GM19025 (cell line): ENCODE results near the gene LHFPL2.
A peak's percentile ranks its signal among the peaks of the same experiment; 100 is the strongest.

ENCODE experiments used
- ATAC-seq: cut with Tn5 transposase; IDR thresholded peaks from one replicate; pipeline ENCODE4 v1.9.1; 2021; ENCODE audit warnings: mild to moderate bottlenecking, low read depth, moderate library complexity; ENCODE audit not compliant: unreplicated experiment

LHFPL2 gene

DNA sequence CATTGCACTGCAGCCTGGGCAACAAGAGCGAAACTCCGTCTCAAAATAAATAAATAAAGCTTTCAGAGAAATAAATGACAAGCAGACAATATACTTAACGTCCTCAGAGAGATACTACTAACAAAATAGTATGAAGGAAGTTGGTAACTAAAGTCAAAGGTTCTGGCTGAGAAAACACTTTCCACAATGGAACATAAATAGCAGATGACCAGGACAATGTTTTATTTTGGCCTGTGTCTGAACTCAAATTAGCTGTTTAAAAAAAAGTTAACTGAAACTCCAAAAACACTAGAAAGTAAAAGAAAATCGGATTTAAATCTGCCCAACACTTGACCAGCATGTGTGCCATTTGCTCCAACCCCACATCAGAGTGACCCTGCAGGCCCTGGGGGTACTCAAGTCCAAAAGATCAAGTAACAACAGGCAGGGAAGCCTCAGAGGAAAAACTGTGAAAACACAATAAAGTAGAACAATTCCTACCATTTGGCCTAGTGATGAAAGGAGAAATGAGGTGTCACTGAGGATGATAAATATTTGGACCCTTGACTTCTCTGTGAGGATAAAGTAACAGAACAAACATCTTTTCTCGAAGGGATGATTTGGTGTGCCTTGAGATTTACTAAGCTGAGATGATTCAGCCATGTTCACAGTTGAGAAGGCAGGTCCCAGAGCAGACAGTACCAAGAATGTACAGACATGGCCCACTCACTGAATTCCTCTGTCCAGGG is 47.7 kb downstream of the LHFPL2 start:
- ATAC-seq, result no peak

DNA sequence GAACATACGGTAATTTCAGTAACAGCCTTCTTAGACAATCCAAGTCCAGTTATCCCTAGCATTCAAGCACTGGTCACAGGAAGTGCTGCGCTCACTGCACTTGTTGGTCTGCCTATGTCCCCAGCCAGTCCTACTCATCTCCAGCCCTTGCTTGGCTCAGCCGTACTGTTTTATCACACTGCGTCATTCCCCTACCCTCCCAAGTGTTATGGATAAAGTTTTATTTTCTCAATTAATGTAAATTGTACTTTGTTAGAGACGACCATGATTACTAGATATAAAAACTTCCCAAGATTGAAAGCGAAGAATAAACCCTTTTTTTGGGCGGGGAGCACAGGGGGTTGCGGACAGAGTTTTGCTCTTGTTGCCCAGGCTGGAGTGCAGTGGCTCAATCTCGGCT is 49.6 kb downstream of the LHFPL2 start:
- ATAC-seq, result no peak

DNA sequence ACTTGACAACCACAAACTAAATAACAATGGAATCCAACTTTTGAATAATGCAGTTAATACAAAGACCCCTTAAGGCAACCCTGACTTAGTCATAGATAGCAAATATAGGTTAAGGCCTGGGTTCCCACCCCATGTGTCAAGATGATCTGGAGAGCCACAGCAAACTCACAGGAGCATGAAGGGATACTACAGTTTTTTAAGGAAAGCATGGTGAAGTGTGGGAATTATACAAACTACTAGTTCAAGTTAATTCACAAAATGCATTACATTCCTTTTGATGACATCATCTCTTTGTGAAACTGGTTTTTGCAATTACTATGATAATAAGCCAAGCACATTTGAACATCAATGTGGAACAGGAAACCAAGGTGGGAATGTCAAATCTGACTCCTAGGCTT is 50.6 kb downstream of the LHFPL2 start:
- no peak for ATAC-seq

DNA sequence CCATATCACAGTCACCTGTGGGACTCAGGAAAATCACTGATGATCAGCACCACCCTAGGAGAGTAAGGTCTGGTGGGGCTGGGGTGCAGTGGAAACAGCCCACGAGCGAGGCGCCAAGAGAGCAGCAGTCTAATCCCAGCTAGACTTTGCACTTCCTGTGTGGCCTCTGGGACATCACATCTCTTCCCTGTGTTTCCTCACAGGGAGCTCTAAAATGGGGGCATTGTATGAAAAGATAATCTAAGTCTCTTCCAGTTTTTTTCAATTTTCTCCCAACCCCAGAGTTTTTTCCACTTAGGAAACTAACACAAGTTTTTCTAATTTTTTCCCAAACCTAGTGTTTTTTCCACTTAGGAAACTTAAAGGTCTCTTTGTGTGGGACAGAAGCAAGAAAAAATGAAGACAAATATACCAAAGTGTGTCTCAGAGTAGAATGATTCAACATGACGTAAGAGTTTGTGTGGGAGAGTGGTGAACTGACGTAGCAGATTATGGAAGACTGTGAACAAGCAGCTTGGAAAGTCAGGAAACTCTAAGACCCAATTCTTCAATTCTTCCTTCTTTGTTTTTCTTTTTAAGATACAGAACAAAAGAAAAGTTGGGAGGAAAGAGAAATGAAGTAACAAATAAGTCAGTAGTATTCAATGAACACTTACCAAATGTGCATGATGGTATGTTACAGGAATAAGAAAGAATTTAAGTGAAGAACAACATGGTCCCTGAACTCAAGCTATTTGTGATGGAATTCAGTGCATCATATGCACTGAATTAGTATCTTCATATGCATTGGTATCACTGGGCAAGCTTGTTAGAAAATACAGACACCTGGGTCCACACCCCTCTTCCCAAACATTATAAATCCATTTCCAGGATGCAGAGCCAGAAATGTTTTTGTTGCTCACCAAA is 51.3 kb downstream of the LHFPL2 start:
- ATAC-seq, result no peak

DNA sequence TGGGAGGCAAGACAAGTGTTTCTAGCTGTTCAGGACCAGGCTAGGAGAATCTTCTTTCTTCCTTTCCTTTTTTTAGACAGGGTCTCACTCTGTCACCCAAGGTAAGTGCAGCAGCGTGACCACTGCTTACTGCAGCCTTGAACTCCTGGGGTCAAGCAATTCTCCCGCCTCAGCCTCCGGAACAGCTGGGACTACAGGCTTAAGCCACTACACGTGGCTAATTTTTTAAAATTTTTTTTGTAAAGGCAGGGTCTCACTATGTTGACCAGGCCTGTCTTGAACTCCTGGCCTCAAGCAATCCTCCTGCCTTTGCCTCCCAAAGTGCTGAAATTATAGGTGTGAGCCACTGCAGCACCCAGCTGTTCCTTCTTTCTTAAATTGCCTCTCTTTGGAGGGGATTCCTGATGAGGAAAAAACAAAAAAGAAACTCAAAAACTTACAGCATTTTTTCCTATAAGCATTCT is 53.1 kb downstream of the LHFPL2 start:
- ATAC-seq, result no peak

DNA sequence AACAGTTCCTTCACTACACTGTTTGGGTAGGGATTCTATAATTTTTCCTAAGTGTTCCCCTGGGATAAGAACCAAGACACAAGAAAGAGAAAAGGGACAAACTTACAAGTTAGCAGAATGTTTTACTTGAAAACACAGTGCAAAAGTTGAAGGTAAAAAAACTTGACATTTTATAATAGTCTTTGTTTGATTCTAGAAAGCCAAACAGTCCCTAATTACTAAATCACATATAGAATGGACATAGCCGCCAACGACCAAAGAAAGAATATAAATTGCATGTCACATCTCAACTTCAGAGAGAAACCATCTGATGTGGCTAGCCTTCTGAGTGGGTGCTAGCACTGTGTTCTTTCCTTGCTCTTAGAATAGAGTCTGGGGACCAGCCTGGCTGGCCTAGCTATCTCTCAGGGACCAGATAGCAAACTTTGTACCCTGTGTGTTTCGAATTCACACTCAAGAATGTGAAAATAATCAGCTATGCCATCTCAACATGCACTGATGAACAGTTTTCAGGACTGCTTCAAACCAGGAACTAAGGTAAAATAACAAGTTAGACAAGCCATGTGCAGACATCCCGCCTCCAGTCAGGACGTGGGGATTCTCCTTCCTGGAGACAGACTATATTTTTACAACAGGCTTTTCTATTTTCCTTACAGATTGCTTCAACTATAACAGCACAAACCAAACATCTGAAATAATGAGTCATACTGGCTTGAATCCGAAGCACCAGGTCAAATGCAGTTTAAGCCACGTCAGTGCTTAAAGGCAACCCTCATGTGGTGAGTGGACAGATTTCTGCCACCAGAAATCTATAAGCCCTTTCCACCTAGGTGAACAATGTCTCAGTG is 53.7 kb downstream of the LHFPL2 start:
- no peak for ATAC-seq

DNA sequence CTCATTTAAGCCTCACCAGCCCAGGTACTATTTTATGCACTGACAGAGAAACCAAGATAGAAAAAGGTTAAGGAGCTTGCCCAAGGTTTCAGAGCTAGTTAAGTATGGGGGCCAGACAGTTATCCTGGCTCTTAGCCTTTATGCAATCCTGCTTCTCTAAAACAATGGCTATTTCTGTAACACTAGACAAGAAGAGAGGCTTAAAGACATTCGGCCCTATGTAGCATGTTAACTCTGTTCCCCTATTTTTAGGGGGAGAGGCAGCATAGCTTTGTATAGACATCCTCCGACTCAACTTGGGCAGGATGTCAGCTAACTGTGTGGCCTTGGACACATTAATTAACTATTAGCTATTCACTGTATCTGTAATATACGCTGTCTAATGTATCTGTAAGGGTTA is 54.6 kb downstream of the LHFPL2 start:
- no peak for ATAC-seq

DNA sequence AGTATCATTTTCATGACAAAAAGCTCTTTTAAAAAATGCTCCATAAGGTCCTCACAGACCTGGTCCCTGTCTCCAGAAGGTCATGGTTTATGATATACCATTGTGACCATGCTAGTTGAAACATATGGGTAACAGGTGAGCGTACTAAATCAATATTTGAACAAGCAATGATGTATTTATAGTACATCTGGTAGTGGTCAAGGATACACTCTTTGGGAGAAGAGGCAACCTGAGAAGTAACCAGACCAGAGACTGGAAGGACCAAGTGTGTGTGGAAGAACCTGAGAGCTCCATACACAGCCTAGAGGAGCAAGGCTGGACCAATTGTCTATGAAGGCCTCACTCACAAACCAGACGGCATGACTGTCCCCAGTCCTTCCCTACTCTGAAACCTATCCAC is 55.1 kb downstream of the LHFPL2 start:
- no peak for ATAC-seq

DNA sequence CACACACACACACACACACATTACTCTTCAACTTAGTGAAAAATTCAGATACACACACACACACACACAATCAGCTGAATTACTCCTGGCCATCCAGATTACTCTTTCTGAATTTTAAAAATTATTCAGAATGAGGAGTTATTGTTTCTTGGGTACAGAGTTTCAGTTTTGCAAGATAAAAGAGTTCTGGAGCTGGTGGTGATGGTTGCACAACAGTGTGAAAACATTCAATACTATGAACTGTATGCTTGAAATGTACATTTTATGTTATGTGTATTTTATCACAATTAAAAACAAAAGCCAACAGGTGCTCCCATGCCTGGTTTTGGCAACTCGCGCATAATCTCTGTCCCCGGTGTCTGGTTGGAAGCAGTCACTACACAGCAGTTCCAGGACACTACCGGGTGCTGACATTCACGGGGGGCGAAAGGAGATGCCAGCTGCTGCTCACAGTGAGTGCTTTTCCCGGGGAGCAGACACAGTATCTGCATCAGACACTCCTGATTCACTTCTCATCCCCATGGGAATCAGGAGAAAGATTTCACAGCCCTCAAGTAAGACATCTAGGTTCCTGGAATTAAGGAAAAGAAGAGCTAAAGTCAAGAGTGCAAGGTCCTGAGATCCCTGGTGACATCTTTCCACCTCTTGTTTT is 55.7 kb downstream of the LHFPL2 start:
- ATAC-seq, result no peak

DNA sequence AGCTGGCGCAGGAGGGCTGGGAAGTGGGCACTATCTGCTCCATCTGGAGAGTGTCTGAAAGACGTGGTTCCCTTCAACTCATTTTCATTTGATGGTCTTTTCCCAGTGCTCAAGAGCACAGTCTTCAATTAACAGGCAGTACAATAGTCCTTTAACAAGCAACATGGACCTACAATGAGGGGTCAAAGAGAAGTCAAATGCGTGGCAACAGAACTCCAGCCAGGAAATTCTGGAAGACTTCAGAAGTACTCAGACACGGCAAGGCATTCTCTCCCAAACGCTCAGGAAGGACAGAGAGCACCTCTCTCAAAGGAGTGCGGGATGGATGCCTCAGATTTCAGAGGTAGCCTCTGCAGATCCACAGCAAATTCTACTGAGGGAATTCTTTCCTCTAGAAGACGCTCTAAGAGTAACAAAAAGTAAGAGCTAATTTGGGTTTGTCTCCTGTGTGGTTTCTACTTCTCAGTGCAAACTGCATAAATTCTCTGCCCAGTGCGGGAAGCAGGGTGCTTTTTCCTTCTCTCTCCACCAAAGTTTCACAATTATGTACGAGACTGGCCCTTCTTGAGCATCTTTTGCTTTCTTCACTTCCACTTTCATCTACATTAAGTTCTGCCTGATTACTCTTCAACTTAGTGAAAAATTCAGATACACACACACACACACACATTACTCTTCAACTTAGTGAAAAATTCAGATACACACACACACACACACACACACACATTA is 56.4 kb downstream of the LHFPL2 start:
- ATAC-seq, result peak; percentile 68

DNA sequence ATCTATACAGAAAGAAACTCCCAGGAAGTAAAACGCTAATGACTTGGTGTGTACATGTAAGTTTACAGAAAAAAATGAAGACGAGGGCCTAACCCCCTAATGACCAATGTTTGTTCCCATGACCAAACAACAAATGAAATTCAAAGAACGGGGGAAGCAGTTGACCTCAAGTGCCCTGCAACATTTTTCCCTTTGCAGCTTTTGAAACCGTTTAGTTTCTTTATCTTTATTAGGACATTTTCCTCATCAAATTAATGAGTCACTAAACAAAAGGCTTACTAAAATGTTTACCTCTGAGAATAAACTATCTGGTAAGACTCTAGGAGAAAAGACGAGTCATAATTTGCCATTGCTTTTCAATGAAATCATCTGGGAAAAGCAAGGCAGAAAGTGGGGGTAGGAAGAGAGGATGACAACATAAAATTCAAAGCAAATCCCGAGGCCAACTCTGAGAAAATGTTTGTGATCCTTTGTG is 57.4 kb downstream of the LHFPL2 start:
- no peak for ATAC-seq

DNA sequence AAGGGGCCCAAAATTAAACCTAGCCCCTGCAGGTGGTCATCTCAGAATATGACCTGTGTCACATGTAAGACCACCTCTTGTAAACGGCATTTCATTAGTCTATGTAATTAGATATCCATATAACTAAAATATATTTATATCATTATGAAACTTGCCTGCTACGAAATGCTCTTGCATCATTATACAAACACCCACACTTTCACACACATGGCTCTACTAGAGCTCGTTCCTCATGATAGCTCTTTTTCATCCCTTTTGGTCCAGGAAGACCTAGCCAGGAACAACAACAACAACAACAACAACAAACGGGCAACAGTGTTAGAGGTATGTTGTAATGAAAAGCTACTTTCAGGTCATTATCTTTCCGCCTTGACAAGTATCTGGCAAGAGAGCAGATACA is 58.6 kb downstream of the LHFPL2 start:
- ATAC-seq, result no peak

DNA sequence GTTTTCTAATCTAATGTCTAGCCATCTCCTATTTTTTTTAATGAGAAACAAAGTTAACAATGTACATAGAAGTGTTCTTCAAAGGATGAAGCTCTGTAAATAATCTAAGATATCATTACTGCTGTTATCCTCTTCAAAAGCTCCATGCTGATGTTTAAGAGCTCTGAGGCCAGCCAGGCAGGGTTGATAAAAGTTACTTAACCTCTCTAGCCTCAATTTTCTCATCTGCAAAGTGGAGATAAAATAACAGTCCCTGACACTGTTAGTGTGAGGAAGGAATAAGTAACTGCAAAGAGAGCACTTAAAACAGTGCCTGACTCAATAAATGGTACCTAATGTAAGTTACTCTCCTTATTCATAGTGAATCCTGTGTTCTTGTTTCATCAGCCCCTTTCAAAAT is 60.1 kb downstream of the LHFPL2 start:
- ATAC-seq, result no peak

DNA sequence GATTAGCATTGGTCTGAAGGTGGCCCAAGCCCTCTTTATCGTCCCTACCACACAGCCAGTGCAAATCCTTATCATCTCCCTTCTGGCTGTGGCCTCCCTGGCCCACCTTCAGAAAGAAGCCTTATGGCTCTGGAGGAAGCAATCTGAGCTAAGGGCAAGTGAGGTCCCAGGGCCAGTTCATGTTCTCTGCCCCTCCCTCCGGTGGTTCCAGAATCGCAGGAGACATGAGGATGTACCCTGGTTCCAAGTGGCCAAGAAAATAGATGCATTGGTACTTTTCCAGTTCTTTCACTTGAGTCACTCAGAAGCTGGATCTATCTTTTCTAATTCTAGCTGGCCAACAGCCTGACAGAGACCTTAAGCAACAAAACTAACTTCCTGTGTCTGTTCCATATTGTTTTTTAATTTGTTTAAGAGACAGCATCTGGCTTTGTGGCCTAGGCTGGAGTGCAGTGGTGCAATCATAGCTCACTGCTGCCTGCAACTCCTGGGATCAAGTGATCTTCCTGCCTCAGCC is 60.7 kb downstream of the LHFPL2 start:
- ATAC-seq, result no peak

DNA sequence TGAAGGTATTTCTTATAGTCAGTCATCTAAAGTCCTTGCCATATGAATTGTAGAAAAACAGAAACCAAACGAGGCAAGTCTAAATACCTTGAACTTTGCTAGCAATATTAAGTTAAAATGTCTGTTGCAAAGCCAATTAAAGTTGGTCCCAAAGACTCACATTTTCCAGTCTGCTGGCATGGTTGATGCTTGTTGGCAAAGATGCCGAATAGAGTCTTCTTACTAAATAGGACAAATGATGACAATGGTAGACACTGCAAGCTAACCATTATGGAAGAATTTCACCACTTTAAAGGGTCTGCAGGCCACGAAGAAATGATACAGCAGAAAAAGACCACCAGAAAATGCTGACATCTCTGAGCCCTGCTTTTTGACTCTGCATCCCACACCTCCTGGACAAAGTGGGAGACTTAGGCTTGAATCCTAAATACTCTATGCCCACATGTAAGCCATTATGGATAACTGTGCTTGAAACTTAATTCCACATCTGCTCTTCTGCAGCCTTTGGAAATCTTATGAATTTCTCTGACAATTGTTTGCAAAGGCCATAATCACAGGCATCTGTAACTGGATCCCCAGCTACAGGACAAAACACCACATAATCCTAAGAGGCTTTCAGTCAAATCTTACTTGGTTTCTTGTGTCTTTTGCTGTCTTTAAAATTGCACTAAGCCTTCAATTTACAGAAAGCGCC is 61.3 kb downstream of the LHFPL2 start:
- no peak for ATAC-seq

DNA sequence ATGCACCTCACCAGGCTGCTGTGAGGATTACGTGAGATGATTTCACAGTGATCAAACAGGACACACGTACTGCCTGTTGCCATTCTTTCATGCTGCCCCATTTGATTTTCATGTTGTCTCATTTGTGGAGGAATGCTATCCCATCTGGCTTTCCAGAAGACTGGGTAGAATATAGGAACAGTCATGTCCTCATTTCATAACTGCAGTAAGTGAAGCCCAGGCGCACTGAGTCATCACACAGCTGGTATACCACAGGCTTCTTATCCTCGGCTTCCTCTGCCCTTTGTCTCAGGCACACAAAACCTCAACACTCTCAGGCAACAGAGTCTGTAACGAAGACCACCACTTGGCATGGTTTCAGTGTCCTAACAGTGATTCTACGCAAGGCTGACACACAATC is 62.3 kb downstream of the LHFPL2 start:
- no peak for ATAC-seq

DNA sequence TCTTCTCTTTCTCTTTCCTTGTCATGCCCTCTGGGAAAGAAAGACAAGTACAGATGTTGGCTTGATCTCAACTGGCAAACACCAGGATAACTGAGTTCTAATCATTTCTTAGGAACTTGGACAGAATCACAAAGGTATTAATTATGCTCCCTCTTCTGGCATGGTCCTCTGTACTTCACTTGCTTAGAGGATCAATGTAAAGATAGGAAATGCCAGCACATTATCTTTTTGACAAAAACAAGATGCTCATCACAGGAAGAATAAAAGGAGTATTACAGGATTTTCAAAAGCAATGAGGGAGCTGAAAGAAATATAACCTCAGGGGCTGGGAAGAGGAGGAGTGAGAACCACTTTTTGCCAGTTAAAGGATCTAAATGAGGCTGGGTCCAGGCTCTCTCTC is 70.6 kb downstream of the LHFPL2 start:
- ATAC-seq, result no peak

DNA sequence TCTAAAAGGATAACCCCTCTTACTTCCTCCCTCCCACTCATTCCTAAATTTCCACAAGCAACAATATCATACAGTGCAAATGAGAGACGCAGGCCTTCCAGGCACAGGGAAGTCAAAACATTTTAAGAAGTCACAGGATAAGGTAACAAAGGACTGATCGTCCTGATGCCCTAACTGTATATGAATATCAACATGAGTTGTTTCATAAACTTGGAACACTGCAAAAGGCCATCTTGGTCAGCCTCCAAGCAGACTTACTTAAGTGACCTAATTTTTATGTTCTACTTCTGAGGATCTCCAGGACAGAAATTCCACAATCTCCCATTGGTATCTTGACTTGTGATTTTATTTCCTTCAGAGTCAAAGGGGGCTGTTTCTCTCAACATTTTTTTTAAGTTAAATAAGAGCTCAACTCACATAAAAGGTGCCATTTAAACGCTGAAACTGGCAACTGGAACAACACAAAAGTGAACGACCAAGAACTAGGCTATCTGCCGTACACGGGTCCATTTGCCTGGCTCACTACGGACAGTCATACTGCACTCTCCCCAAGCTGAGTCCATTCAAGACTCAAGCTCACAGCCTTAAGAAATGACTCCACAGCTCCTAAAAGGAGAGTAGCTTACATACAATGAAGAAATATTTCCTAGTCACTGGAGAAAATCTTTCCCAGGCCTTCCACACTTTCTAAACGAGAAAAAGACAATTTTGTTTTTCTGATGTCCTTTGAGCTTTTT is 71.3 kb downstream of the LHFPL2 start:
- no peak for ATAC-seq
